Transverse colon (tissue), 4 donors: ENCODE data around the gene SLFN14. TPM values are rescaled to one million over a fixed set of nuclear protein-coding genes. Genes with fewer than 3 reads are reported as not detected.

ENCODE experiments used
- DNase-seq: peaks from one replicate; pipeline ENCODE4 v3.0.0-alpha.2; 2019
- H3K27ac ChIP-seq, 4 donors: fragments of 200-600 bp; sonication (generic); 2 replicates each; pipeline ENCODE4 v1.5.1; 2016 to 2018; ENCODE audit warnings: inconsistent platforms in 4 of 4
- H3K27me3 ChIP-seq: fragments of 200-600 bp; sonication (generic); 2 replicates; pipeline ENCODE4 v1.5.1; 2017; ENCODE audit warnings: inconsistent platforms
- H3K36me3 ChIP-seq, 4 donors: fragments of 200-600 bp; sonication (generic); 2 replicates each; pipeline ENCODE4 v1.5.1; 2017 to 2019; ENCODE audit warnings: inconsistent platforms in 4 of 4
- H3K4me1 ChIP-seq, 4 donors: fragments of 200-600 bp; sonication (generic); 2 replicates each; pipeline ENCODE4 v1.5.1; 2017 to 2020; ENCODE audit warnings: inconsistent platforms in 4 of 4
- H3K4me3 ChIP-seq, 4 donors: fragments of 200-600 bp; sonication (generic); 1 replicate in 1 of 4; 2 replicates in 3 of 4; pipeline versions ENCODE4 v1.5.1 to v1.6.1; 2017 to 2019; ENCODE audit warnings: inconsistent platforms in 4 of 4
- H3K9me3 ChIP-seq, 2 donors: fragments of 200-600 bp; sonication (generic); 2 replicates each; pipeline ENCODE4 v1.5.1; 2017 to 2019; ENCODE audit warnings: inconsistent platforms in 2 of 2
- EP300 ChIP-seq: sonication (generic); formaldehyde crosslinking; IDR thresholded peaks from one replicate; pipeline ENCODE4 v1.6.1; 2017; ENCODE audit warnings: antibody characterized with exemption, low read depth
- POLR2A ChIP-seq: fragments of 450-650 bp; IDR thresholded peaks from one replicate; pipeline ENCODE4 v1.6.1; 2016; ENCODE audit warnings: antibody characterized with exemption, mild to moderate bottlenecking, moderate library complexity
- POLR2AphosphoS5 ChIP-seq, 3 donors: sonication (generic); formaldehyde crosslinking; IDR thresholded peaks; one replicate each; pipeline ENCODE4 v1.6.1; 2016; ENCODE audit warnings: antibody characterized with exemption in 3 of 3
- WGBS, 2 donors: methylation state at CpG; one replicate each; pipeline ENCODE4 v1.1.5; 2018; ENCODE audit warnings: low coverage in 1 of 2; 5-methylcytosine and 5-hydroxymethylcytosine counted together
- in situ Hi-C, 4 donors: fragments of 200-750 bp; cut with MboI; loops; one replicate each; pipeline versions ENCODE4 v1.15.0 to v1.15.1; 2017; ENCODE audit warnings: low sequenced_read_pairs in 3 of 4, low pct_ligation_motif_present in 1 of 4, low pct_unique_long_range_greater_than_20kb in 1 of 4
- intact Hi-C: fragments of 100-400 bp; cut with DNase I; formaldehyde crosslinking; loops from one replicate; pipeline ENCODE4 v1.15.1; 2023; ENCODE audit warnings: low total_unique reads
- total RNA-seq, 4 donors: library from RNA; depleted of rRNA; stranded (reverse); fragments of >200 nt; gene quantifications; one replicate each; pipeline ENCODE4 v1.1.0, GENCODE V29; 2016
- TF ChIP-seq, protein P1 (sequence below), 5 experiments: fragments of 200-600 bp in 3 of 5; fragments of 450-650 bp in 2 of 5; sonication (generic) in 3 of 5; IDR thresholded peaks; 1 replicate in 2 of 5; 2 replicates in 3 of 5; pipeline ENCODE4 v1.5.1; 2016 to 2017; ENCODE audit warnings: antibody characterized with exemption in 5 of 5, inconsistent platforms in 3 of 5, mild to moderate bottlenecking in 2 of 5, moderate library complexity in 1 of 5

SLFN14 gene
- total RNA-seq, 4 donors from 2014 or later, result not detected

DNA sequence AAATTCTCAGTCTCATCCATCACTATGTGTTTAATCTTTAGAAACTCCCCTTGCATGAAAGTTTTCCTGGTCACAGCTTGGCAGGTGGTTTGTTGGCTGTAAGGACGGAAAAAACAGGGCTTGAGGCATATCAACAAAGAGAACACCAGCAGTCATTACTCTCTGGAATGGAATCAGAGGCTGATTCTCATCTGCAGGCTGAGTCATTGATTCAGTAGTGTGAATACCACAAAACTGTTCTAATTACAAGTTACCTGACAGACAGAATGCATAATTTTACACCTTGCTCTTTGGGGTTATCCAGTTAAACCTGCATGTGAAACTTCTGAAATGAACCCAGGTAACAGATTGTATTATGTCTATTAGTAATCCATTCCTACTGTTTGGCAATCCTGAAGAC, 11.6 kb downstream of the SLFN14 start:
- in situ Hi-C loops, result loop anchor here in 3 of 4 donors (25.0 kb wide), 3 partner anchors 237 to 1137 kb away; no protein-coding TSS in a partner anchor
- no peaks in the 10 kb centered on the region for H3K4me1 ChIP-seq
- no peaks in the 10 kb centered on the region for H3K9me3 ChIP-seq
- H3K27me3 ChIP-seq, result peaks cover 21% of the 10 kb centered on the region
- TF ChIP-seq POLR2A (no peak), POLR2AphosphoS5 (IDR thresholded peaks at IDR 0.05) (no peak), EP300 (no peak)
- TF ChIP-seq, protein P1, sequence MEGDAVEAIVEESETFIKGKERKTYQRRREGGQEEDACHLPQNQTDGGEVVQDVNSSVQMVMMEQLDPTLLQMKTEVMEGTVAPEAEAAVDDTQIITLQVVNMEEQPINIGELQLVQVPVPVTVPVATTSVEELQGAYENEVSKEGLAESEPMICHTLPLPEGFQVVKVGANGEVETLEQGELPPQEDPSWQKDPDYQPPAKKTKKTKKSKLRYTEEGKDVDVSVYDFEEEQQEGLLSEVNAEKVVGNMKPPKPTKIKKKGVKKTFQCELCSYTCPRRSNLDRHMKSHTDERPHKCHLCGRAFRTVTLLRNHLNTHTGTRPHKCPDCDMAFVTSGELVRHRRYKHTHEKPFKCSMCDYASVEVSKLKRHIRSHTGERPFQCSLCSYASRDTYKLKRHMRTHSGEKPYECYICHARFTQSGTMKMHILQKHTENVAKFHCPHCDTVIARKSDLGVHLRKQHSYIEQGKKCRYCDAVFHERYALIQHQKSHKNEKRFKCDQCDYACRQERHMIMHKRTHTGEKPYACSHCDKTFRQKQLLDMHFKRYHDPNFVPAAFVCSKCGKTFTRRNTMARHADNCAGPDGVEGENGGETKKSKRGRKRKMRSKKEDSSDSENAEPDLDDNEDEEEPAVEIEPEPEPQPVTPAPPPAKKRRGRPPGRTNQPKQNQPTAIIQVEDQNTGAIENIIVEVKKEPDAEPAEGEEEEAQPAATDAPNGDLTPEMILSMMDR (IDR thresholded peaks at IDR 0.05), result no peak
- no peak for DNase-seq
- 43 to 64% methylated on average over 1 of the region's 1 CpG for WGBS, 2 donors
- no peak overlapping the region for H3K4me3 ChIP-seq
- no peak overlapping the region for H3K27ac ChIP-seq
- intact Hi-C loops, result loop anchor here (5.0 kb wide), 1 partner anchor 198 kb away; no protein-coding TSS in a partner anchor
- no peaks in the 10 kb centered on the region for H3K36me3 ChIP-seq

DNA sequence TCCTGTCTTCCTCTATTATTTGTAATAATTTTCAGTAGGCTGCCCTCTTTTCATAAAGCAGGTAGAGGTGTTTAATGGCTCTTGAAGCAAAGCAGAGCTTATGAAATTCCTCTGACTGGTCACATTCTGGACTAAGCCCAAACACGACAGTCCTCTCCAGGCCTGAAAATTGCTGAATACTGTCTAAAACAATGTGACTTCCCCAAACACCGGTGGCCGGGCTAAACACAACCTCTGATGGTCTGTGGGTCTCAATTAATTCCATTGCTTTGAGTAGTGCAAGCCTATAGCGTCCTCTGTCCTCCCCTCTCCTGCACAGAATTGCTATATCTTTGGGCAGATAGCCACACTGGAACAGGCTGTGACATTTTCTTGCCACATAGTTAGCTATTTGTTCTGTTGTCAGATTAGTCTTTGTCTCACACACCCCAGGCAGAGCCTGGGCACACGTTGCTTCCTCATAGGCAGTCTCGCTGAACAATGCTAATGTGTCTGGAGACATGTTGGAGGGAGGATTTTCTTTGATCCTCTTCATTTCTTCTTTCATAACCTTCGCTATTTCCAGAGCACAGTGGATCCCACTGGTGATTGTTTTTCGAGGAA, 12.3 kb downstream of the SLFN14 start:
- intact Hi-C loops, result loop anchor here (5.0 kb wide), 1 partner anchor 199 kb away; no protein-coding TSS in a partner anchor
- H3K36me3 ChIP-seq, result no peaks in the 10 kb centered on the region
- H3K27me3 ChIP-seq, result peaks cover 19% of the 10 kb centered on the region
- no peaks in the 10 kb centered on the region for H3K9me3 ChIP-seq
- DNase-seq, result no peak
- no peak overlapping the region for H3K27ac ChIP-seq
- no peak for TF ChIP-seq EP300
- no peak for TF ChIP-seq POLR2AphosphoS5 (IDR thresholded peaks at IDR 0.05)
- no peak for TF ChIP-seq POLR2A
- TF ChIP-seq, protein P1 (IDR thresholded peaks at IDR 0.05), result no peak
- in situ Hi-C loops, result loop anchor here in 3 of 4 donors (25.0 kb wide), 3 partner anchors 236 to 1136 kb away; no protein-coding TSS in a partner anchor
- no peak overlapping the region for H3K4me3 ChIP-seq
- no peaks in the 10 kb centered on the region for H3K4me1 ChIP-seq
- WGBS, 2 donors, result 65 to 69% methylated on average over 4 to 8 of the region's 8 CpGs

DNA sequence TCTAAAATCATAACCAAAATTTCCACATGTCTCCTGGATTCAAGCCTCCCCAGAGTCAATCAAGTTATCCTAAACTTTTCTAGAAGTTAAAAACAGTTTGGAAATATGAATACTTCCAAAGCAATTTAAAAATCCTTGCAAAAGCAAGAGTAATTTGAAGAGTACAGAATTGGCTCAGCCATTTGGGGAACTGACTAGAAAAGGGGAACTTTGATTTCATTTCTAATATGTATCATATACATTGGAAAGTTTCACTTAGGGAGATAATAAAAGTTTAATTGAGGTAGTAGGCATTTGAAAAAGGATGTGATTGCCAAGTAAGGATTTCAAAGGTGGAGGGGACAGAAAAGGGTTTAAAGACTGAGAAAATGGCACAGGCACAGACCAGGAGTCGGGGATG, 14.1 kb downstream of the SLFN14 start:
- TF ChIP-seq, protein P1 (IDR thresholded peaks at IDR 0.05), result no peak
- TF ChIP-seq EP300 (no peak), POLR2AphosphoS5 (IDR thresholded peaks at IDR 0.05) (no peak), POLR2A (no peak)
- 63 to 82% methylated on average over 1 of the region's 1 CpG for WGBS, 2 donors
- H3K27me3 ChIP-seq, result peaks cover 5% of the 10 kb centered on the region
- peaks cover 0 to 5% (median under 1%) of the 10 kb centered on the region in 4 donors for H3K4me1 ChIP-seq
- H3K9me3 ChIP-seq, result no peaks in the 10 kb centered on the region
- no peak overlapping the region for H3K27ac ChIP-seq
- H3K36me3 ChIP-seq, result no peaks in the 10 kb centered on the region
- no peak overlapping the region for H3K4me3 ChIP-seq
- intact Hi-C loops (loop anchor here (5.0 kb wide), 1 partner anchor 201 kb away; no protein-coding TSS in a partner anchor), in situ Hi-C loops (loop anchor here in 3 of 4 donors (25.0 kb wide), 3 partner anchors 234 to 1134 kb away; no protein-coding TSS in a partner anchor)
- DNase-seq, result no peak

DNA sequence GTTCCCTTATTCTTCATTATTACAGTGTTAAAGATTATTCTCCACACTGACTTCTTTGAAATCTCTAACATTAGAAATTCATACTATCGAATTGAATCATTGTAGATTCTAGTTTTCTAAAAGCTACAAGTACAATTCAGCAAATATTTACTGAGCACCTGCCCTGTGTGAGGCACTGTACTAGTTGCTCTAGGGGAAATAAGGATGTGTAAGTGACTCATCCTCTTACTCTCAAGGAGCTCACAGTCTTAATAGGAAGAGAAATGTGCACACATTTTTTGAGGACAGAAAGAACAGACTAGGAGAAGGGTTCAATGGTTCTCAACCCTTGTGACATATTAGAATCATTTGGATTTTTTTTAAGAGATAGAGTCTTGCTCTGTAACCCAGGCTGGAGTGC, 15.5 kb downstream of the SLFN14 start:
- Histone ChIP-seq H3K36me3 (no peaks in the 10 kb centered on the region), H3K27me3 (peaks cover 4% of the 10 kb centered on the region), H3K27ac (no peak overlapping the region), H3K4me3 (no peak overlapping the region), H3K4me1 (peaks cover 0 to 18% (median 4%) of the 10 kb centered on the region in 4 donors), H3K9me3 (no peaks in the 10 kb centered on the region)
- DNase-seq, result no peak
- TF ChIP-seq EP300 (no peak), POLR2AphosphoS5 (IDR thresholded peaks at IDR 0.05) (no peak), POLR2A (no peak)
- TF ChIP-seq, protein P1 (IDR thresholded peaks at IDR 0.05), result no peak
- in situ Hi-C loops, result loop anchor here in 3 of 4 donors (25.0 kb wide), 3 partner anchors 233 to 1133 kb away; no protein-coding TSS in a partner anchor
- intact Hi-C loops, result loop anchor here (5.0 kb wide), 1 partner anchor 202 kb away; no protein-coding TSS in a partner anchor
- 77 to 92% methylated on average over 1 of the region's 1 CpG for WGBS, 2 donors
